ENCODE measurements around the gene C2orf92. TPM values are rescaled to one million over a fixed set of nuclear protein-coding genes. Genes with fewer than 3 reads are reported as not detected.
A peak's percentile ranks its signal among the peaks of the same experiment; 100 is the strongest.

C2orf92 gene
- total RNA-seq, 2 experiments from 2014 or later = 7.4 to 8.9 TPM

DNA sequence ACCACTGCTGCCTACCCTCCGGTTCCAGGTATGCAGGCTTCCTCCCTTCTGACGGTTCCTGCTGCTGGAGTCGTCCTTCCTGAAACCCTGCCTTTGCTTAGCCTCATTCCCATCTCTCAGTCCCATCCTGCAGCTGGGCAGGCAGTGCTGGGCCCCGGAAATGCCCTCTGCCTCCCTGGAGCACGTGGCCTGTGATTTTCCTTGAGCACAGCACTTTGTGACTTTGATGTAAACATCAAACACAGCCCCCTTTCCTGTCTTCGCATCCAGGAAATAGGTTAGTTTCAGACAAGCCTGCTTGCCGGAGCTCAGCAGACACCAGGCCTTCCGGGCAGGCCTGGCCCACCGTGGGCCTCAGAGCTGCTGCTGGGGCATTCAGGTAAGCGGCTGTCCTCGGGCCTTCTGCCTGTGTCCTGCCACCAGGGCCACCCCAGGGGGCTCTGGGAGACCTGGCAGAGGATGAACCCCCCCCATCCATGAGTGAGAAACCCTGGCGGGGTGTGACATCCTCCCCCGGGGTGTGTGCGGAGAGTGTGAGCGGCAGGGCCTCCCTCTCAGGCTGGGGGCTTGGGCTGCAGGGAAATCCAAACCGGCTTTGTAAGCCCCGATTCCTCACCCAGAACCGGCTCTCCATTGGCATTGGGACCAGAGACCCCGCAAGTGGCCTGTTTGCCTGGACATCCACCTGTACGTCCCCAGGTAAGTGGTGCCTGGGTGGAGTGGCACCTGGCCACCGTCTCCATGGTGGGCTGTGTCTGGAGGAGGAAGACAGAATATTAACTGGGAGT is 44.0 kb downstream of the C2orf92 start, which contains the start of gene ZAP70:
Gene ZAP70 (plus strand): TSS at position 281 of the 788 bp plus-strand sequence. CDS start 10,461 bp downstream, outside the sequence.
- Mint-ChIP-seq H3K4me1 (peaks cover 66% of the 10 kb centered on the region), H3K27ac (peak within 1 kb of the TSS; percentile 99), H3K36me3 (ENCODE audit: low read depth) (peaks cover 36% of the 10 kb centered on the region), H3K27me3 (no peaks in the 10 kb centered on the region), H3K4me3 (peak within 1 kb of the TSS; percentile 93), H3K9me3 (ENCODE audit: low read depth) (no peaks in the 10 kb centered on the region)
- ChIA-PET POLR2A (interaction anchor here (1.2 to 1.8 kb wide), 5 partner anchors 14 to 67 kb away, joined by 3 to 8 read pairs (median 5); partner anchors contain the start of gene COX5B), CTCF (interaction anchor here (0.6 to 9.7 kb wide), 13 partner anchors 8 to 748 kb away, joined by 3 to 162 read pairs (median 5); partner anchors contain the start of genes ACTR1B and ANKRD36B)
- DNase-seq (peak; percentile 81), ATAC-seq (peak; percentile 57)
- intact Hi-C loops (cut with DNase I, micrococcal nuclease) = loop anchor here (1.0 to 10.0 kb wide), 6 partner anchors 49 to 1621 kb away; partner anchors contain the start of genes ACTR1B (in 2 of the 2), EIF5B (in 1 of the 2), TMEM131 (in 1 of the 2) and TXNDC9 (in 1 of the 2)

DNA sequence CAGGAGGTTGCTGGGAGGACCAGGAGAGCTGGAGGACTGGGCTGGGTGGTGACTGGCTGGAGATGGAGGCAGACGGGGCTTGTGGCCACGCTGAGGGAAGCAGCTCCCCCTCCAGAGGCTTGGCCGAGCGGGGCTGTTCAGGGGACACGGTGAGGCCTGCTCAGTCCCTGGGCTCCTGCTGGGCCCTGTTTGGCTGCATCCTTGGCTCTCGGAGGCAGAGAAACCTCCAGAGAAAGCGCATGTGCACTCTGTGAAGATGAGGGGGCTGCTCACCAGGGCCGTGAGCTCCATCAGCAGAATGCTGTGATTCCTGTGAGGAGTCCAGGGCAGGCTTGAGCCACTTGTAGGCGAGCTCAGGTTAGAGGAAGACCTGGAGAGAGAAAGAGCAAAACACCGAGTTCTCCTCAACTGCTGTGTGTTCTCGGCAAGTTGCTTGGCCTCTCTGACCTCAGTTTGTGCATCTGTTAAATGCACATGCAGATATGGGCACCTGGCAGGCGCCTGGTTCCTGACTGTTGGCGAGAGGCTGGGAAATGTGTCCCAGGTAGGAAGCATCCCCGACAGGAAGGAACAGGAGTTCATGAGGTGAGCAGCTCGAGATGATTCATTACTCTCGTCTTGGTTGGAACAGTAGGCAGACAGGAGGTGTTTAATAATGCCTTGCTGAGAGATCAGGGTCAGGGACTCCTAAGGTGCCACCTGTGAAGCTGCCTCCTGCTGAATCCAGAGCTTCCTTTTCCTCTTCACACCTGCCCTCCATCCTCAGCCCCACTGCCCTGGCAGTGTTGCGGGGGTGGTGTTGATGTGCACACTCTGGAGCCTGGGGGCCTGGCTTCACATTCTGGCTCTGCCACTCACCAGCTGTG is 44.8 kb downstream of the C2orf92 start:
- Mint-ChIP-seq H3K27me3 (no peaks in the 10 kb centered on the region), H3K4me1 (peaks cover 74% of the 10 kb centered on the region), H3K36me3 (ENCODE audit: low read depth) (peaks cover 44% of the 10 kb centered on the region), H3K27ac (peak overlapping the region; percentile 99), H3K4me3 (peak overlapping the region; percentile 93), H3K9me3 (ENCODE audit: low read depth) (no peaks in the 10 kb centered on the region)
- intact Hi-C loops (cut with DNase I, micrococcal nuclease) = loop anchor here (5.0 to 10.0 kb wide), 4 partner anchors 52 to 1620 kb away; partner anchors contain the start of genes ACTR1B (in 1 of the 2), EIF5B (in 1 of the 2), TMEM131 (in 1 of the 2) and TXNDC9 (in 1 of the 2)
- DNase-seq (peak; percentile 61), ATAC-seq (peak; percentile 27)
- CTCF ChIA-PET = interaction anchor here (0.5 to 9.7 kb wide), 14 partner anchors 9 to 500 kb away, joined by 3 to 162 read pairs (median 7); partner anchors contain the start of genes ACTR1B and ANKRD36B
- POLR2A ChIA-PET = interaction anchor here (0.6 to 1.8 kb wide), 8 partner anchors 12 to 123 kb away, joined by 3 to 8 read pairs (median 4); partner anchors contain the start of genes ACTR1B and COX5B

DNA sequence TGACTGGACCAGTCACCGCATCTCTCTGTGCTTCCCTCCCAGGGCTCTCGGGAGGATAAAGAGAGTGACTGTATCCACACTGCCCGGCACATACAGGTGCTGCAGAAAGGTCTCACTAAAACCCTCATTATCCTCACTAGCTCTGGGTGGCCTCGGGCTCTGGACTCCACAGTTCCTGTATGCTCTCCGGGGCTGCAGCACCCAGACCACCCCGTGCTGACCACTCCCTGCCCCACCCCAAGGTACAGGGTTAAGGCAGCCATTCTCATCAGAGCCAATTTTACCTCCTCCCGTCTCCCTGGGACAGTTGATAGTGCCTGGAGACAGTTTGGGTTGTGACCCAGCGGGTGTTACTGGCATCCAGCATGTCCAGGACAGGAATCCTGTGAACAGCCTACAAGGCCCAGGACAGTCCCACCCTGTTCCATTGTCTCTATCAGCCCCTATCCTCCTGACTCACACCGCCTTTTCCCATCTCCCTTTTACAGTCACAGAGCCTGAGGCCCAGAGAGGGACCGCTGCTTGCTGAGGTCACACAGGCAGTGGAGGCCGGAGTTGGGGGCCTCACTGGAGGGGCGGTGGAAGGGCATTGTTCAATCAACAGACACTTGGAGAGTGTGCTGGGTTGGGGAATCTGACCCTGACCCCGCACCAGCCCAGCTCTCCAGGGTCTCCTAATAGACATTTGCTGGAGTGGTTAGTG is 45.6 kb downstream of the C2orf92 start:
- ChIA-PET CTCF (interaction anchor here (0.6 to 9.7 kb wide), 8 partner anchors 11 to 1465 kb away, joined by 3 to 162 read pairs (median 7); no protein-coding TSS in a partner anchor), POLR2A (interaction anchor here (0.9 to 1.8 kb wide), 5 partner anchors 11 to 124 kb away, joined by 3 to 8 read pairs (median 4); partner anchors contain the start of gene ACTR1B)
- Mint-ChIP-seq H3K9me3 (ENCODE audit: low read depth) (no peaks in the 10 kb centered on the region), H3K36me3 (ENCODE audit: low read depth) (peaks cover 50% of the 10 kb centered on the region), H3K27ac (peak overlapping the region; percentile 99), H3K4me3 (peak overlapping the region; percentile 93), H3K4me1 (peaks cover 79% of the 10 kb centered on the region), H3K27me3 (no peaks in the 10 kb centered on the region)
- intact Hi-C loops (cut with DNase I, micrococcal nuclease) = loop anchor here (5.0 to 10.0 kb wide), 4 partner anchors 53 to 1620 kb away; partner anchors contain the start of genes ACTR1B (in 1 of the 2), EIF5B (in 1 of the 2), TMEM131 (in 1 of the 2) and TXNDC9 (in 1 of the 2)
- no peak for DNase-seq
- no peak for ATAC-seq

DNA sequence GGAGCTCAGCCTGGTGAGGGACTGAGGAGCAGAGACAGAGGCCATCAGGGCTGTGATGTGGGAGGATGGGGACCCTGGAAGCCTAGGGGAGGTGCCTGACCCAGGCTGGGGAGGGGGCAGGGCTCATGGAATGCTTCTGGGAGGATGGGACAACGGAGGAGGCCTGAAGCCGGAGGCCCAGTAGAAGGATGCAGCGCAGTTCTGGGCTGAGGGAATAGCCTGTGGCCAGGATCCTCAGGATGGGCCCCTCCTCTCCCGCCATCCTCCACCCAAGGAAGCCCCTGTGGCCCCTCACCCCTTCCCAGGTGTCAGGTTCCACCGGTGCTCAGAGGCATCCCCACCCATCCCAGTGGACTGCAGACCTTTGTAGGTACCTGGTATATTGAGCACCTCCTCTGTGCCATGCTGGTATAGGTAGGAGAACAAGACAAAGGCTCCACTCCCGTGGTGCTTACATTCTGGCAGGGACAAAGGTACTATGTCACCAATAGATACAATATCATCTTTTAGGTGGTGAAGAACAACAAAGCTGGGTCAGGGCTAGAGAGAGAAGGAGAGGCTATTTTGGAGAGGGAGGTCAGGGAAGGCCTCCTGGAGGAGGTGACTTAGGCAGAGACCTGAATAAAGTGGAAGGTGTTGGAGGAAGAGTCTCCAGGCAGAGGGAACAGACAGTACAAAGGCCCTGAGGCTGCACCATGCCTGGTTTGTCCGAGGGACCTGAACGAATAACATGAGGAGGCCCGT is 46.6 kb downstream of the C2orf92 start:
- ATAC-seq (no peak), DNase-seq (peak; percentile 3)
- CTCF ChIA-PET = interaction anchor here (0.7 to 8.1 kb wide), 4 partner anchors 10 to 1464 kb away, joined by 3 to 42 read pairs (median 16); no protein-coding TSS in a partner anchor
- intact Hi-C loops (cut with DNase I, micrococcal nuclease) = loop anchor here (10.0 kb wide), 2 partner anchors 669 to 1619 kb away; partner anchors contain the start of genes EIF5B (in 1 of the 2) and TXNDC9 (in 1 of the 2)
- Mint-ChIP-seq H3K27me3 (no peaks in the 10 kb centered on the region), H3K36me3 (ENCODE audit: low read depth) (peaks cover 58% of the 10 kb centered on the region), H3K27ac (peak overlapping the region; percentile 99), H3K9me3 (ENCODE audit: low read depth) (no peaks in the 10 kb centered on the region), H3K4me3 (peak overlapping the region; percentile 93), H3K4me1 (peaks cover 79% of the 10 kb centered on the region)
- POLR2A ChIA-PET = interaction anchor here (1.7 kb wide), 1 partner anchor 12 kb away, joined by 3 read pairs; no protein-coding TSS in a partner anchor

DNA sequence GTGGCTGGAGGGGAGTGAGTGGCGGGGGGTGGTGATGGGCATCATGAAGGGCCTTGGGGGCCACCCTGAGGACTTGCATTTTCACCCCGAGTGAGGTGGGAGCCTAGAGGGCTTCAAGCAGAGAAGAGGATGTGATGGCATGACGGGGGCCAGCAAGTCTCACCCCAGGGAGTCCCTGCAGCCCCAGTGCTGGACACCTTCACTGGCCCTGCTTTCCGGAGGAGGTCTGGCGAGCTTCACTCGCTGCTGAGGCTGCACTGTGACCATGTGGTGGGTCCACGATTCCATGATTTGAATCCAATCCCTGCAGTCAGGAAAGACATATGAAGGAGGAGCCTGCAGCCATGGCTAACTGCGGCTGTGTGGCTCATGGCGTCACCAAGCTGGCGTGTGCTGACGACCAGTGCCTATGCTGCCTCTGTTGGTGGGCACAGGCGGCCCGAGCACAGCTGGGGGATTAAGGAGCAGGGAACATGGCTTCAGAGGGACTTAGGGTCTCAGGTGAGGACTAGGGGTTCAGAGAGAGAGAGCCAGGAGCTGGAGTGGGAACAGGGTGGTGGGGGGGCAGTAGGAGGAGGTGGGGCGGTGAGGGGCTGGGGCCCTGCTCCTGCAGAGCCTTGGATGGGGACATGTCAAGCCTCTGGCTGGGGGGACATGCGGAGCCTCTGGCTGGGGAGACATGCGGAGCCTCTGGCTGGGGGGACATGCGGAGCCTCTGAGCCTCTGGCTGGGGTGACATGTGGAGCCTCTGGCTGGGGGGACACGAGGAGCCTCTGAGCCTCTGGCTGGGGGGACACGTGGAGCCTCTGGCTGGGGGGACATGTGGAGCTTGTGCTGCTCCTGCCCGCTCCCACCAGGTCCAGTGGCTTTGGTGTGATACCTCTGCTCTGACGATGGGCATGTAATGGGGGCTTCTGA is 47.4 kb downstream of the C2orf92 start:
- H3K9me3 Mint-ChIP-seq (ENCODE audit: low read depth) = no peaks in the 10 kb centered on the region
- ATAC-seq = no peak
- peak overlapping the region; percentile 71 for H3K4me3 Mint-ChIP-seq
- ChIA-PET CTCF (interaction anchor here (0.5 to 3.7 kb wide), 7 partner anchors 8 to 1438 kb away, joined by 3 to 26 read pairs (median 3); partner anchors contain the start of genes COX5B, LIPT1 and TSGA10), POLR2A (interaction anchor here (0.5 to 1.8 kb wide), 2 partner anchors 11 to 360 kb away, joined by 3 to 6 read pairs; no protein-coding TSS in a partner anchor)
- peaks cover 60% of the 10 kb centered on the region for H3K36me3 Mint-ChIP-seq (ENCODE audit: low read depth)
- peaks cover 72% of the 10 kb centered on the region for H3K4me1 Mint-ChIP-seq
- no peaks in the 10 kb centered on the region for H3K27me3 Mint-ChIP-seq
- peak; percentile 3 for DNase-seq
- intact Hi-C loops (cut with DNase I, micrococcal nuclease) = loop anchor here (10.0 kb wide), 2 partner anchors 668 to 1618 kb away; partner anchors contain the start of genes EIF5B (in 1 of the 2) and TXNDC9 (in 1 of the 2)
- peak overlapping the region; percentile 95 for H3K27ac Mint-ChIP-seq

DNA sequence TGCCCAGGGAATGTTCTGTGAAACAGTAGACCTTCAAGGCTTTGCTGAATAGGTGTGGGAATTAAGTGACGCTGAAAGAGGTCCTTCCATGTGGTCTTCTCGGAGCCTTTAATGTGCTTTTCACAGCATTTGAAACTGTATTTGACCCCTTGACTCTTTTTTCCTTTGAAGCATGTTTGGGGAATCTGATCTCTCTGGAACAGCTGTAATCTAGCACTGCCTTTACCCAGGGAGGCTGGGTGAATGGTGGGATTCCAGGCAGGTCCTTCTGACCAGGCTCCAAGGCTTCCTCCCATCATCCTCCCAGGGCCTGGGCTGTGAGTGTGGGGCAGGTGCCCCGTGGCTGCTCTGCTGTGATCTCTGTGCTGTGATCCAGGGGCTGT is 48.1 kb downstream of the C2orf92 start:
- no peaks in the 10 kb centered on the region for H3K9me3 Mint-ChIP-seq (ENCODE audit: low read depth)
- peaks cover 62% of the 10 kb centered on the region for H3K36me3 Mint-ChIP-seq (ENCODE audit: low read depth)
- intact Hi-C loops (cut with DNase I, micrococcal nuclease) = loop anchor here (10.0 kb wide), 2 partner anchors 667 to 1617 kb away; partner anchors contain the start of genes EIF5B (in 1 of the 2) and TXNDC9 (in 1 of the 2)
- peak overlapping the region; percentile 71 for H3K4me3 Mint-ChIP-seq
- H3K4me1 Mint-ChIP-seq = peaks cover 71% of the 10 kb centered on the region
- DNase-seq = peak; percentile 9
- ATAC-seq = no peak
- peak overlapping the region; percentile 95 for H3K27ac Mint-ChIP-seq
- ChIA-PET POLR2A (interaction anchor here (1.8 kb wide), 1 partner anchor 11 kb away, joined by 6 read pairs; no protein-coding TSS in a partner anchor), CTCF (interaction anchor here (0.6 to 3.7 kb wide), 7 partner anchors 8 to 1437 kb away, joined by 3 to 26 read pairs (median 3); partner anchors contain the start of genes COX5B, LIPT1 and TSGA10)
- H3K27me3 Mint-ChIP-seq = no peaks in the 10 kb centered on the region

DNA sequence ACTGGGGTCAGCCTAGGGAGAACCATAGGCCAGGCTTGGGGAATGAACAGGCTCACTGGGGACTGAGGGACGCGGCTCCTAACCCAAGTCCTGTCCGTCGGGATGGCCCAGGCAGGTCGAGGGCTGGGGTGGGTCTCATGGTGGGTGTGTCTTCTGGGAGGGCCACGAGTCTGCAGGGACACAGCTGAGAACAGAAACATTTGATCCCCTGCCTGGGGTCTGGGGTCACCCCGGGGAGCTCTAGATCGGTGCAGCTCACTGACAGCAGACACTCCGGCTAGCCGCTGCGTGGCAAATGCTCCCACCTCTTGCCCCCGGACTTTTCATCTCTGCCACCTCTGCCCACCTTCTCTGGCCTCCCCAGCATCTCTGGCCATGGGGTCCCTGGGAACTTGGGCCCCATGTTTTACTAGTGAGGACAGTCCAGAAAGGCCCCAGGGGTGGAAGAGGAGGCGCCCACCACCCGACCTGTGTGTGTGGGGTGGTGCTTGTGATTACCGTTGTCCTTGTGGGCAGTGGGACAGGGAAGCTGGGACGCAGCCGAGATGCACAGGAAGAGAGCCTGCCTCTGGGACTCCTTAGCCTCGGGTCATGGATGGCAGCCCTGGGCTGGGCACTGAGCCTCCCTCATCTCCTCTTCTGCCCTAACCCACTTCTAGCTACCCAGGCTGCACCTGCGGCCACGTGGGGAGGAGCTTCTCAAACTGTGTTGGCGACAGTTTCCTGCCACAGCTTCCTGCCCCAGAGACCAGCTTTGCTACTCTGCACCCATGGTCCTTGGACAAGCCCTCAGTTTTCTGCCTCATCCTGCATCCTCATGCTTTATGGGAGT is 48.8 kb downstream of the C2orf92 start:
- intact Hi-C loops (cut with DNase I, micrococcal nuclease) = loop anchor here (2.0 to 10.0 kb wide), 3 partner anchors 27 to 1617 kb away; partner anchors contain the start of genes EIF5B (in 1 of the 2) and TXNDC9 (in 1 of the 2)
- POLR2A ChIA-PET = interaction anchor here (1.1 to 1.8 kb wide), 2 partner anchors 10 to 30 kb away, joined by 3 to 6 read pairs; no protein-coding TSS in a partner anchor
- peaks cover 68% of the 10 kb centered on the region for H3K4me1 Mint-ChIP-seq
- peak overlapping the region; percentile 95 for H3K27ac Mint-ChIP-seq
- CTCF ChIA-PET = interaction anchor here (0.6 to 3.7 kb wide), 10 partner anchors 9 to 128 kb away, joined by 3 to 26 read pairs (median 6); partner anchors contain the start of gene COX5B
- H3K4me3 Mint-ChIP-seq = peak overlapping the region; percentile 71
- peak; percentile 86 for DNase-seq
- H3K9me3 Mint-ChIP-seq (ENCODE audit: low read depth) = no peaks in the 10 kb centered on the region
- H3K36me3 Mint-ChIP-seq (ENCODE audit: low read depth) = peaks cover 65% of the 10 kb centered on the region
- ATAC-seq = peak; percentile 77
- no peaks in the 10 kb centered on the region for H3K27me3 Mint-ChIP-seq

All from activated CD4-positive, alpha-beta T cell treated with anti-CD3 and anti-CD28 coated beads for 36 hours (primary cell).